Measurements from ENCODE around the gene NRG3. TPM values are rescaled to one million over a fixed set of nuclear protein-coding genes. Genes with fewer than 3 reads are reported as not detected.

NRG3 gene
- total RNA-seq, 8 experiments from 2014 or later: 0.28 to 17.2 (median 13.6) TPM; not detected in 1

DNA sequence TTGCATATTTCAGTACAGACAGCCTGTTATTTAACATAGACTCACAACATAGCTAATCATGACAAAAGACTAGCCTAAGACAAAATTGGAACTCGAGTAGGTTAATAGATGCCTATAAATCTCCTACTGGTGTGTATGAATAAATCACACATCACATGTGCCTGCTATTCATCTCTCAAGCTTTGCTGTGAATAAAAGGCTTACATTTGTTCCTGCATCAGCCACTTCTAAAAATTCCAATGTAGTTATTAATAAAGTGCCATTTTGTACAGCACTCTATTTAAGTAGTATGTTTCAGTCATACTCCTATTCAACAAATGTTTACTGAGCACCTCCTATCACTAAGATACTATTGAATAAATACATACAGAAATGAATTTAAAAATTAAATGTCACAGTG is 486.3 kb downstream of the NRG3 start:
- H3K4me1 ChIP-seq (replicated peaks in 1 of 2): peaks cover 0 to 9% of the 10 kb centered on the region in 2 donors
- in situ Hi-C loops (cut with MboI; ENCODE audit: low pct_unique_long_range_greater_than_20kb in 2 of 9, low sequenced_read_pairs in 9 of 9, unreplicated experiment in 9 of 9): no loop called here
- WGBS, 10 experiments: 0 to 50% (median 13%) methylated on average over 1 of the region's 1 CpG; no CpG with 5 or more reads in 3 of the 10 experiments
- no peak overlapping the region for H3K4me3 ChIP-seq
- H3K27ac ChIP-seq: no peak overlapping the region
- ATAC-seq (replicated peaks in 6 of 8): peak in 5 of 8 experiments; percentile 24 to 79 (median 59)

DNA sequence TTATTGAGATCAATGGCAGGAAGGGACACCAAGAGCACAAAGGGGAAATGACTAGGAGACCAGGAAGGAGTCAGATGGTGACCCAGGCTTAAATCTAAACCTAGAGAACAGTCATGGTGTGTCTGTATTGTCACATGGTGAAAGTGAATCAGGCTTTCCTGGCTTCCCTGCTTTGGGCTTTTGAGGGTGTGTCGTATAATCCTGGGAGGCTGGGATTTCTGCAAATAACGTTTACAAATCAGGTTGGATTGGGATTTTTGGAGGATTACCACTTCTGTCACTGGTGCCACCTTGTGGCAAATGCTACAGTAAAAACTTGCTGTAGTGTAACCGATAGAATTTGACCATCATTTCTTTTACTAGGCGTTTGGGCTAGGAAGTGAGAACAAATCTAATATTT is 502.6 kb downstream of the NRG3 start:
- in situ Hi-C loops (cut with MboI; ENCODE audit: low pct_unique_long_range_greater_than_20kb in 2 of 9, low sequenced_read_pairs in 9 of 9, unreplicated experiment in 9 of 9): no loop called here
- Histone ChIP-seq H3K27ac (no peak overlapping the region), H3K4me3 (no peak overlapping the region), H3K4me1 (replicated peaks in 1 of 2) (no peaks in the 10 kb centered on the region)
- peak in 1 of 8 experiments; percentile 67 for ATAC-seq (replicated peaks in 6 of 8)
- 0 to 81% (median 45%) methylated on average over 1 to 4 of the region's 4 CpGs; no CpG with 5 or more reads in 2 of the 10 experiments for WGBS, 10 experiments

DNA sequence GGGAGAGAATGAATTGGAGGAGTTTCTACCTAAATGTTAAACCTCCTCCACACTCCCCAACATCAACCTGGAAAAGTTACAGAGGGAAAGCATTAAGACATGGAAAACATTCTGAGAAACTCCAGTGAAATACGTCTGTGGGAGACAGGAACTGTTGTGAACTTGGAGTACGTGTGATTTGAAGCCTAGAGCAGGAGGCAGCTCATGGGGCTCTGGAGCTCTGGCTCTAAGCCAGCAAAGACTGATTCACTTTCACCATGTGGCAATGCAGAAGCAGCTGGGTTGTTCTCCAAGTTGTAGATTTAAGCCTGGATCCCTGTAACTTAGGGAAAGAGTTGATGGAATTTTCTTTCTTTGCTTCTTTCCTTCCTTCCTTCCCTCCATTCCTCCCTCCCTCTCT is 503.2 kb downstream of the NRG3 start:
- in situ Hi-C loops (cut with MboI; ENCODE audit: low pct_unique_long_range_greater_than_20kb in 2 of 9, low sequenced_read_pairs in 9 of 9, unreplicated experiment in 9 of 9): no loop called here
- H3K4me3 ChIP-seq: no peak overlapping the region
- no peaks in the 10 kb centered on the region for H3K4me1 ChIP-seq (replicated peaks in 1 of 2)
- ATAC-seq (replicated peaks in 6 of 8): peak in 1 of 8 experiments; percentile 91
- WGBS, 10 experiments: 6 to 100% (median 40%) methylated on average over 1 to 2 of the region's 2 CpGs; no CpG with 5 or more reads in 1 of the 10 experiments
- H3K27ac ChIP-seq: no peak overlapping the region

DNA sequence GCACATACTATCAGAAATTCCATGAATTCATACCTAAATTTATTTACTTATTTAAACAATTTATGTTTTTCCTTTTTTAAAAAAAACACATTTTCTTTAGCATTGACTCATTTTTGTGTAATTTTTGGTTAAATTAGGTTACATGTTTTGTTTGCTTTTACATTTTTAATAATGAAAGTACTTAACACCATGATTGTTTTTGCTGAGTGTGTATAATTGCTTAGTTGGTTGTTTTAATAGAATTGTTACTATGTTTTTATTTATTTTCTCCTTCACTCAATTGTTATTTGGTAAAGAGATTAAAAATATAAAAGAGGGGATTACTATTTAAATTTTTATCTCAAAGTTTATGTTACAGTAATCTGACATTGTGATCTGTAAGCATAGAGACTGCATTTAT is 508.4 kb downstream of the NRG3 start:
- Histone ChIP-seq H3K4me3 (no peak overlapping the region), H3K27ac (no peak overlapping the region), H3K4me1 (replicated peaks in 1 of 2) (no peaks in the 10 kb centered on the region)
- in situ Hi-C loops (cut with MboI; ENCODE audit: low pct_unique_long_range_greater_than_20kb in 2 of 9, low sequenced_read_pairs in 9 of 9, unreplicated experiment in 9 of 9): no loop called here
- ATAC-seq (replicated peaks in 6 of 8): no peak

DNA sequence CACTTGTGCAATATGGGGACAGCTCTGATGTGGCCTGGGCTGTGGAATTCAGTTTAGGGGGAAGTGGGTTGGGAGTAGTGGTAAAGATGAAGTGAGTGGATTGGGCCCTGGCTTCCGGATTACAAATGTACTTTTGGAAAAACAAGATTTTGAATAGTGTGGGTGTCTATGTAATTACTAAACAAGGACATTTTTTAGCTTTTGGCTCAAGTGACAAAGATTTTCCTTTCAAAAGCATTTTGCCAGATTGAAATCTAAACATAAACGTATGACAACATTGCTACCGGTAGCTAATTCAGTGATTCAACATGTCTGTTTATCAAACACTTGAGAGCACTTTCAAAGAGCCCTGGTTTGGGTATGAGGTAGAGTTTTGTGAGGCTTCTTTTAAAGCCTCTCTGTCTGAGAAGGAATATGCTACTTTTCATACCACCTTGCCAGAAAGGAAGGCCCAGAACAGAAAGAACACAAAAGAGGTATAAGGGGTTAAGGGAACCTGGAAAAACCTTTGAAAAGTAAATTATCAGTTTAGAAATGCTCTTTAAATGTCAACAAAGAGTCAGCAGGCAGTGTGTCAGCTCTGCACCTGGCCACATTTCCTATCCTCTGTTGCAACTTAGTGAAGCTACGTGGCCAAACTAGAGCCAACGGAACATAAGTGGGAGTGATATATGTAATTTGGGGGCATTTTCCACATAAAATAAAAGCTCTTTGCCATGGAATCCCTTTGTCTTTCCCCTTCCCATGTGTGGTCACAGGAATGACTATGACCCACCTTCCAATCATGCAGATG is 516.1 kb downstream of the NRG3 start:
- H3K27ac ChIP-seq: no peak overlapping the region
- no peak overlapping the region for H3K4me3 ChIP-seq
- no peak for ATAC-seq (replicated peaks in 6 of 8)
- WGBS, 10 experiments: 3 to 100% (median 80%) methylated on average over 1 to 5 of the region's 5 CpGs; no CpG with 5 or more reads in 1 of the 10 experiments
- in situ Hi-C loops (cut with MboI; ENCODE audit: low pct_unique_long_range_greater_than_20kb in 2 of 9, low sequenced_read_pairs in 9 of 9, unreplicated experiment in 9 of 9): no loop called here
- peaks cover 2 to 27% of the 10 kb centered on the region in 2 donors for H3K4me1 ChIP-seq (replicated peaks in 1 of 2)

DNA sequence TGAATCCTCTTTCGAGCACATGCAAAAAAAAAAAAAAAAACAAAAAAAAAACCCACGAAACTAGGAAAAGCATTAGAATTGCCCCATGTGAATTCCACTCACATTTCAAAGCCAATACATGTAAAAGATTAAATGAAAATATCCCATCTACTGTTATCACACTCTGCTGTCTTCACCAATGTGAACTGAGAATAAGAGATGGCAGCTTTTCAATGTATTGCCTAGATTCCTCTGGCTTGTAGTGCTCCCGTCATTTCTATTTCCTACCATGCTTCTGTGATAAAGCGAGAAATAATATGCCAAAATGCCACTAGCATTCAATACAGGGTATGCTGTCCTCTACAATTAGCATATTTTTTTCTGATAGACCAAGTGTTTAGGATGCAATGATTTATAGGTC is 517.0 kb downstream of the NRG3 start:
- H3K4me1 ChIP-seq (replicated peaks in 1 of 2): peaks cover 2 to 34% of the 10 kb centered on the region in 2 donors
- 0 to 100% (median 78%) methylated on average over 1 to 4 of the region's 4 CpGs for WGBS, 10 experiments
- in situ Hi-C loops (cut with MboI; ENCODE audit: low pct_unique_long_range_greater_than_20kb in 2 of 9, low sequenced_read_pairs in 9 of 9, unreplicated experiment in 9 of 9): no loop called here
- H3K27ac ChIP-seq: no peak overlapping the region
- peak in 2 of 8 experiments; percentile 14 to 46 for ATAC-seq (replicated peaks in 6 of 8)
- H3K4me3 ChIP-seq: no peak overlapping the region

DNA sequence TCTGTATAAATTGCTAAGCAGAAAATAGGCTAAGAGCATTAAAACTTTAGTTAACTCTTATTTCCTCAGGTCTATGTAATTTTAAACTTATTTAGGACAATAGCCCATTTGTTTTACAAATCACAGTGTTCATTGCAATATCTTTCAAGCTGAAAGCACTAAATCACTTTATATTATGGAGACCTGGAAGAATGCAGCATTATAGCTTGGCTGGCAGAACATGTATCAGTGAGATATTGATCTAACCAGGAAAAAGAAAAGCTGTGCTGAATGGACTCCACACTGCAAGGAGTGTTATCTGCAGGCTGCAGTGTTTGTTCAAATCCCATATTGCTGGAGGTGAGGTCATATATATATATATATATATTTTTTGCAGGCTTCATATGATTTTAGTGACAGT is 517.5 kb downstream of the NRG3 start:
- in situ Hi-C loops (cut with MboI; ENCODE audit: low pct_unique_long_range_greater_than_20kb in 2 of 9, low sequenced_read_pairs in 9 of 9, unreplicated experiment in 9 of 9): no loop called here
- peak in 1 of 8 experiments; percentile 74 for ATAC-seq (replicated peaks in 6 of 8)
- H3K27ac ChIP-seq: no peak overlapping the region
- H3K4me3 ChIP-seq: no peak overlapping the region
- peaks cover 2 to 34% of the 10 kb centered on the region in 2 donors for H3K4me1 ChIP-seq (replicated peaks in 1 of 2)

DNA sequence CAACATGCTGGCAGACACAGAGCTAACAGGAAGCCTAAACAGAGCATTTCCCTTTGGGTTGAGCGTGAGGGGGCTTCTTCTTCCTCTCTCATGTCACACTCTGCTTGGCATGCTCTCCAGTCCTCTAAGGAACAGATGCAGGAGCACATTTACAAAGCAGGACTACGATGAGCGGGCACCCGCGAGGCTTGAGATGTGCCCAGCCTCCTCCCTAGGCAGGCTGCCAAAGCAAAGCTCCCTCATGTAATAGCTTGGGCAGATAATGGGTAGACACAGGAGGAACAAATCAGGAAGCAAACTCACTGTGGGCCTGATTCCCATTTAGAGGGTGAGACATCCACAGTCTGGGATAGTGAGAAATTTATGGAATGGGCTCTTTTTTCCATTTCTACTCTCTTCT is 519.1 kb downstream of the NRG3 start:
- peak in 1 of 8 experiments; percentile 69 for ATAC-seq (replicated peaks in 6 of 8)
- Histone ChIP-seq H3K27ac (no peak overlapping the region), H3K4me3 (no peak overlapping the region), H3K4me1 (replicated peaks in 1 of 2) (peaks cover 7 to 34% of the 10 kb centered on the region in 2 donors)
- whole genome bisulfite sequencing, 10 experiments: 0 to 100% (median 70%) methylated on average over 1 to 4 of the region's 5 CpGs; no CpG with 5 or more reads in 2 of the 10 experiments
- in situ Hi-C loops (cut with MboI; ENCODE audit: low pct_unique_long_range_greater_than_20kb in 2 of 9, low sequenced_read_pairs in 9 of 9, unreplicated experiment in 9 of 9): no loop called here

DNA sequence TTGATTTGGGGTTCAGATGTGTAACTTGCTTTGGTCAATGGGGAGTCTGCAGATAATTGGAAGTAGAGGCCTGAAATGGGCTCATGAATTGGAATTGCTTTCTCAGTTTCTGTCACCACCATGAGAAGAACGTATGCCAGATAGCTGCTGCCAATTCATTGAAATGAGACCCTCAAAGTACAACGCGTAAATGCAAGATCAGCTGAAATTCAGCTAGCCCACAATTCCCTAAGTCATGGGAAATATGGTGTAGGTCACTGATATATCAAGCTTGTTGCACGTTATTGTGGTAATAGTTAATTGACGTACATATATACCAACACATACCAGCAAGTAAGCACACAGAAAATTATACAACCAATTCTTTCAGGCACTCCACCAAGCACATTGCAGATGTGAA is 520.0 kb downstream of the NRG3 start:
- ATAC-seq (replicated peaks in 6 of 8): no peak

DNA sequence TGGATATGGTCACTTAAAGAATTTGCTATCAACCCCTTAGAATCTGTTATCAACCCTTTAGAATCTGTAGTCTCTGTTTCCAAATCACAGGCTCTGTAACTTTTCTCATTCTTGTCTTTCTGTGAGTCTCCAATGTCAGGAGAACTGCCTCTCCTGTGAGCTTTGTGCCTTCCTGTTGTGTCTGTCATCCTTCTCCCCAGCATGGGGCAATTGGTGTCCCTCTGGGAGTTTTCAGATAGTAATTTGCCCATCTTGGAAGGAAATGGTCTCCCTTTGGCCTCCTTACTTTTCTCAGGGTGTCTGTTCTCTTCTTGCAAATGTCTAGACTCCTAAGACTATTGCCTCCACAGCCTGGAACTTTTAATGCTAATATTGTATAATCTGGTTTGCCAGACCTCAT is 521.9 kb downstream of the NRG3 start:
- Histone ChIP-seq H3K4me3 (no peak overlapping the region), H3K27ac (no peak overlapping the region), H3K4me1 (replicated peaks in 1 of 2) (peaks cover 7 to 29% of the 10 kb centered on the region in 2 donors)
- ATAC-seq (replicated peaks in 6 of 8): no peak
- in situ Hi-C loops (cut with MboI; ENCODE audit: low pct_unique_long_range_greater_than_20kb in 2 of 9, low sequenced_read_pairs in 9 of 9, unreplicated experiment in 9 of 9): no loop called here

More for the DNA sequence above, 520.0 kb downstream of the NRG3 start:
- Histone ChIP-seq H3K4me3 (no peak overlapping the region), H3K27ac (no peak overlapping the region), H3K4me1 (replicated peaks in 1 of 2) (peaks cover 7 to 34% of the 10 kb centered on the region in 2 donors)
- in situ Hi-C loops (cut with MboI; ENCODE audit: low pct_unique_long_range_greater_than_20kb in 2 of 9, low sequenced_read_pairs in 9 of 9, unreplicated experiment in 9 of 9): no loop called here
- WGBS, 10 experiments: 0 to 100% (median 84%) methylated on average over 1 to 5 of the region's 5 CpGs; no CpG with 5 or more reads in 1 of the 10 experiments

DNA sequence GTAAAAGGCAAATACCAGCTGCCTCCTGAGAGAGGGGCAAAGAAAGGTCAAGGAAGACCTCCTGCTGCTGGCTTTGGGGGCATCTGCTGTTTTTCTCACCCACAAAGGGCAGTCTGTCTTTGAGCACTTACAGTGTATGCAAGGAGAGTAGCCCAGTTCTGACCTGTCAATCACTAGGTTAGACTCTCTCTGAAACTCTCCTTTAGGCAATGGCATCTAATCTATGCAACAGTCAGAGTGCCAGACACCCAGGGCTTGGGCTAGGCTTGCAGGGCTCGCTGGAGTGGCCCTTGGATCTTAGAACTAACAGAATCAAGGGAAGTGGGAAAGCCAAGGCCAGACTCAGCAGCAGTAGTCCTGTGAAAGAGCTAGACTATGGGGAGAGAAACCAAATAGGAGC is 522.9 kb downstream of the NRG3 start:
- WGBS, 10 experiments: 0 to 60% (median 30%) methylated on average over 1 of the region's 1 CpG; no CpG with 5 or more reads in 6 of the 10 experiments
- Histone ChIP-seq H3K27ac (no peak overlapping the region), H3K4me1 (replicated peaks in 1 of 2) (peaks cover 7 to 21% of the 10 kb centered on the region in 2 donors), H3K4me3 (no peak overlapping the region)
- in situ Hi-C loops (cut with MboI; ENCODE audit: low pct_unique_long_range_greater_than_20kb in 2 of 9, low sequenced_read_pairs in 9 of 9, unreplicated experiment in 9 of 9): no loop called here
- no peak for ATAC-seq (replicated peaks in 6 of 8)

DNA sequence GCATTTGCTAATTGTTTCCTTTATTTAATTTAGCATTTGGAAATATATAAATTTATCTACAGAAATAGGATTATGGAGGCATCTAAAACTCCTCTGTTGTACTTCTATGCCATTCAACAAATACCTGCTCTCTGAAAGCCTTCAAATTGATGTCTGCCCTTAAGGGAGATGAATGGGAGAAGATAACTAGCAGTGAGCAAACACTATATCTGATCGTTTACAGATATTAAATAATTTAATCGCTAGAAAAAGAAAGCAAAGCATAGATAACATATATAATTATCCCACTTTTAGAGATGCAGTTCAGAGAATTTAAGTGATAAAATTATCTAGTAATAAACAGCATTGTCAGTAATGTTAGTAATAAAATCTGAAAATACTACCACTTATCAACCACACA is 524.9 kb downstream of the NRG3 start:
- no peak overlapping the region for H3K27ac ChIP-seq
- ATAC-seq (replicated peaks in 6 of 8): no peak
- in situ Hi-C loops (cut with MboI; ENCODE audit: low pct_unique_long_range_greater_than_20kb in 2 of 9, low sequenced_read_pairs in 9 of 9, unreplicated experiment in 9 of 9): no loop called here
- H3K4me3 ChIP-seq: no peak overlapping the region
- WGBS, 10 experiments: 0 to 100% (median 72%) methylated on average over 2 of the region's 2 CpGs; no CpG with 5 or more reads in 2 of the 10 experiments
- H3K4me1 ChIP-seq (replicated peaks in 1 of 2): peaks cover 7 to 20% of the 10 kb centered on the region in 2 donors

DNA sequence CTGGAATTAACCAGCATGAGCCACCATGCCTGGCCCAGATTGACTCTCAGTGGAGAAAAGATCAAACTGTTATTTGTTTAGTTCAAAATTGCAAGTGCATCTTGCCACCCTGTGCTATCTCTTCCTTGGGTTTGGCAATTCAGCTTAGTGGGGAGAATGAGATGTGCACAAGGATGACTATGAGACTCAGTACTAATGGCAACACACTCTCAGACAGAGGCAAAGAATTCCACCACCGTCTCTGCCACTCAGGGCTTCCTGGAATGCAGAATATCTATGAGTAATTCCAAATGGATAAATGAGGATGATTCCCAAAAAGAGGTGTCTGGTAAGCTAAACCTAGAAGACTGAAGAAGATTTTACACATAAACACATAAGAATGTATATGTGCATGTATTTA is 525.8 kb downstream of the NRG3 start:
- no peak overlapping the region for H3K27ac ChIP-seq
- no peak for ATAC-seq (replicated peaks in 6 of 8)
- 0 to 100% (median 83%) methylated on average over 1 of the region's 1 CpG; no CpG with 5 or more reads in 7 of the 10 experiments for WGBS, 10 experiments
- H3K4me1 ChIP-seq (replicated peaks in 1 of 2): peaks cover 7 to 16% of the 10 kb centered on the region in 2 donors
- H3K4me3 ChIP-seq: no peak overlapping the region
- in situ Hi-C loops (cut with MboI; ENCODE audit: low pct_unique_long_range_greater_than_20kb in 2 of 9, low sequenced_read_pairs in 9 of 9, unreplicated experiment in 9 of 9): no loop called here

DNA sequence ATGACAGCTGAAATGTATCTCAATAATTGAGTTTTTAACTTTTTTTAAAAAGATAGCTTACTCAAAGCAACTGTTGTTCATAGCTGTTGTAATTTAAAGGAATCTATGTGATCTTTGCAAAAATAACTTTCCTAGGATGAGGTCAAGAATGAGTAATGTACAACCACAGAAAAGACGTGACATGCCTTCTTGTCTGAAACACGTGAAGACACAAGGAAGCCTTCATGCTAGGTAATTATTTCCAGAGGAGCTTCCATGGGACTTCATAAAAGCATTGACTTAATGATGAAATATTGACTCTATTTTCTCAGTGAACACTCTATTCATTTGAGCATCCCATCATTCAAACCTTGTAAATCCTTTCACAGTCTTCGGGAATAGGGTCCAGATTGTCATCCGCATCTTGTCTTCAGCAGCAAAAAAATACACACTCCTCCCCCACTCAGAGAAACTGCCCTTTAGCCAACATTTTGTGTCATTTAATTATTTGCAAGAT is 528.0 kb downstream of the NRG3 start:
- in situ Hi-C loops (cut with MboI; ENCODE audit: low pct_unique_long_range_greater_than_20kb in 2 of 9, low sequenced_read_pairs in 9 of 9, unreplicated experiment in 9 of 9): no loop called here
- no peak overlapping the region for H3K27ac ChIP-seq
- peak in 4 of 8 experiments; percentile 21 to 68 (median 44) for ATAC-seq (replicated peaks in 6 of 8)
- peaks cover 1 to 7% of the 10 kb centered on the region in 2 donors for H3K4me1 ChIP-seq (replicated peaks in 1 of 2)
- 0 to 83% (median 33%) methylated on average over 2 to 4 of the region's 4 CpGs; no CpG with 5 or more reads in 2 of the 10 experiments for WGBS, 10 experiments
- no peak overlapping the region for H3K4me3 ChIP-seq

Data from motor neuron (in vitro differentiated cells).